GM21367 (cell line): ENCODE data around the gene EIF3D.

Experiments used
- ATAC-seq: cut with Tn5 transposase; IDR thresholded peaks from one replicate; pipeline ENCODE4 v1.9.1; 2021; ENCODE audit not compliant: unreplicated experiment

Gene EIF3D, protein sequence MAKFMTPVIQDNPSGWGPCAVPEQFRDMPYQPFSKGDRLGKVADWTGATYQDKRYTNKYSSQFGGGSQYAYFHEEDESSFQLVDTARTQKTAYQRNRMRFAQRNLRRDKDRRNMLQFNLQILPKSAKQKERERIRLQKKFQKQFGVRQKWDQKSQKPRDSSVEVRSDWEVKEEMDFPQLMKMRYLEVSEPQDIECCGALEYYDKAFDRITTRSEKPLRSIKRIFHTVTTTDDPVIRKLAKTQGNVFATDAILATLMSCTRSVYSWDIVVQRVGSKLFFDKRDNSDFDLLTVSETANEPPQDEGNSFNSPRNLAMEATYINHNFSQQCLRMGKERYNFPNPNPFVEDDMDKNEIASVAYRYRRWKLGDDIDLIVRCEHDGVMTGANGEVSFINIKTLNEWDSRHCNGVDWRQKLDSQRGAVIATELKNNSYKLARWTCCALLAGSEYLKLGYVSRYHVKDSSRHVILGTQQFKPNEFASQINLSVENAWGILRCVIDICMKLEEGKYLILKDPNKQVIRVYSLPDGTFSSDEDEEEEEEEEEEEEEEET

DNA sequence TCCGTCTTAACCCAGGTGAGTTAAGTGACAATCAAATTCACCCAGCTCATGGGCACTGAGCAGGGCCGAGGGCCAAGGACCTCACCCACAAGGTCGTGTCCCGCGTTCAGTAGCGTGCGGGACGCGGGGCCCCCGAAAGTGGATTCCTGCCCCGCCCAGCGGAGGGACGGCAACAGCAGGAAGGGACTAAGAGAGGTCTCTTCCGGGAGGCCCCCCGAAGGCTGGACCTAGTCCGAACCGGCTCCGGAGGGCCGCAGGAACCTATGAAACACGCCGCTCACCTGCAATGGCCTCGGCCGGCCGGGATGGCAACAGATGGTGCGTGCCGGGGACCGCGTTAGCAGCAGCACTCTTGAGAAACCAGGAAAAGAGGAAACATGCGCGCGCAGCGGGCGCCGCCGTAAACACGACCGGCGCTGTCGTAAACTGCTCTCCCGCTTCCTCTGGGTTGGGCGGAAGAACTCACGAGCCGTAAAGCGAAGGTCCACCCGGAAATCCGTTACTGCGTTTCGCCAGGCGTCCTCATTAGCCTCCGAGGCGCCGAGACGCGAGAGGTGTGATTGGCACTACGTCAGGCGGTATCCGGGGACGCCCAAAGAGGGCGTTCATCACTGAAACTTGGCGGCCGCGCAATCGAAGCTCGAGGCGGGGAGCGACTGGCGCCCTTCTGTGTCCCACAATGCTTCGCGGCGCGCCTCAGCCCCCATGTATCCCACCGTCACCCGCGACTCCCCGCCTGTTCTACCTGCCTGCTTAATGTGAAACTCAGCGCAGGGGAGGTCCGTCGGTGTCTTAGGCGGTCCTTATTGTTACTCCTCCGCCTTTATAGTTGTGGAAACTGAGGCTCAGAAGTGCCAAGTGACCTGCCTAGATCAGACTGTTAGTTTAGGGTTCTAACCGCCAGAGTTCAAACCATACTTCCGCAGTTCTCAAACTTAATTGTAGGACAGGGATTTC is at the start of gene EIF3D:
Gene EIF3D (minus strand): TSS at position 372 of the 957 bp plus-strand sequence. CDS start 3,045 bp downstream, outside the sequence.
- peak; percentile 80 for ATAC-seq

GRCh38 chr22:36578619-36579018 is 49.7 kb upstream of the EIF3D start:
- ATAC-seq, result no peak

- ATAC-seq, result no peak
Observed at GRCh38 chr22:36577019-36577418, 48.1 kb upstream of the EIF3D start.

- no peak for ATAC-seq
Observed at GRCh38 chr22:36574728-36575127, 45.8 kb upstream of the EIF3D start.

DNA sequence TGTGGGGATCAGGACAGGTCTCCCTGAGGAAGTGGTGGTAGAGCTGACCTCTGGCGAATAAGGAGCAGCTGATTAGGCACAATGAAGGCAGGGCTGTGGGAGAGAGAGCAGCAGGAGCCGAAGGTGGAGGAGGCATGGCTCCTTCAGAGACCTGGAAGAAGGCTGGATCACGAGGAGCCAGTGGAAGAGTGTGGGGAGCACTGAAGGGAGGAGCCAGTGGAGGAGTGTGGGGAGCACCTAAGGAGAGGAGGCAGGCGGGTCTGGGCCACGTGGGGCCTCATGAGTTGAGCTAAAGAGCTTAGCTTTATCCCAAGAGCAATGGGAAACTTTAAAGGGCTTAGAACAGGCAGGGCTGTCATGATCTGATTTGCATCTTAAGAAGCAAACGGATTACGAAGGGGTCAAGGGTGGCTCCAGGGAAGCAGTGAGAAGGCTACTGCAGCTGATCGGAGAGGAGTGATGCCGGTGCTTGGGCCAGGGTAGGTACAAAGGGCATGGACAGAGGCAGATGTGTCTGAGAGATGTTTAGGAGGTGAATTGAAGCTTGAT is 44.9 kb upstream of the EIF3D start:
- ATAC-seq, result no peak

- ATAC-seq, result no peak
Observed at GRCh38 chr22:36571991-36572390, 43.0 kb upstream of the EIF3D start.

DNA sequence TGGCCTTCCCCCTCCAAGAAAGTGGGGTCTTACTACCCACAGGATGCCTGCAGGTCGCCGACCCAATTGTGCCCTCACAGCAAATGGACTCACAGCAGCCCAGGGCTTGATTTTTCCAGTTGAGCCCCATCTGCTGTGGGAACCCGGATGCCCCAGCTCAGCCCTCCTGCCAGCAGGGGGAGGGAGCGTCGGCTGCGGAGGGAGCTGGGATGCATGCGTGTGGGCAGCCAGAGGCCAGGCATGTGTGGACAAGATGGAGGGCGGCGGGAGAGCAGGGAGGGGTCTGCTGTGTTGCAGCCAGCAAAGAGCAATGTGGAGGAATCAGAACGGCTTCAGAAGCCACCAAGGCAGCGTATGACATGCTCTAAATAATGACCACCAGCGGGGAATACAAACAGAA is 41.0 kb upstream of the EIF3D start:
- ATAC-seq, result no peak

DNA sequence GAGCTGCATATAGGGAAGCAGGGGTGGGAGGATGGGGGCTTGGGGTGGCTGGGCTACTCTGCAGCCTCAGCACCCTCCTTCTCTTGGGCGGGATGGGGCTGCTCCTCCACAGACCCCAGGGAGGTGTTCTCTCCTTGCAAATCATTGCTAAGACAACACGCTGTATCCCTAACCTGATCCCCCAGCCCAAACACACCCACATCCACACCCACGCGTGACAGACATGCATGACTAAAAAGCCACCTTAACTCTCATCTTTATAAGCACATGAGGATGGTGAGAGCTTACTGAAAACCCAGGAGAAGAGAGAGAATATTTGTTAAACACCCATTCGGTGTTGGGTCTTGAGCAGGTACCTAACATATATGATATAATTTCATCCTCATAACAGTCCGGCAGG is 39.9 kb upstream of the EIF3D start:
- no peak for ATAC-seq

- ATAC-seq, result no peak
Observed at GRCh38 chr22:36566720-36567119, 37.8 kb upstream of the EIF3D start.

DNA sequence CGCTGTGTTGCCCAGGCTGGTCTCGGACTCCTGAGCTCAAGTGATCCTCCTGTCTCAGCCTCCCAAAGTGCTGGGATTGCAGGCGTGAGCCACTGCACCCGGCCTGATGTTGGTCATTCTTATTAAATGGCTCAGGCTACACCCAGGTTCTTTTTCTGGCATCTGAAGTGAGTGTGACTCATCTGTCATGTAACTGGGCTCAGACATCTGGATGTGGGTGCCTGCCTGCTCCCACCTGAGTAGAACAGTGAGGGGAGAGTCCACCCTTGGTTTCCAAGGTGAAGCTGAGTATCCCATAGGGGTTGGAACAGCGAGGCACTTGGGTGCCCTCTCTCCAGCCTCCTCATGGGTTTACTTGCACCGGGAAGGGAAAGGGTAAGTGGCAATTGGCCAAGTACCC is 36.7 kb upstream of the EIF3D start:
- no peak for ATAC-seq

DNA sequence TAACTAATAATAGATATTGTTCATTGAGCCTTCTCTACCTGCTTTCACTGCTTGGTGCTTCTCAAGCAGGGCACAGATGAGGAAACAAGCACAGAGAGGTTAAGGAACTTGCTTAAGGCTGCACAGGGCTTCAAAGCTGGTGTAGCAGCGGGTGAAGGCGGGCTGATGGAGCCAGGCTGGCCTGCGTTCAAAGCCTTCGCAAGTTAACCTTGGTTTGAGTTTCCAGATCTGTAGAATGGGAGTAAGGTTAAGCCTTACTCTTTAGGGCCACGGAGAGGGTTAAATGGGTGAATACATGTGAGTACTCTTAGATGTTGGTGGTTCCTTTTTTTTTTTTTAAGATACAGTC is 36.2 kb upstream of the EIF3D start:
- no peak for ATAC-seq

- no peak for ATAC-seq
Observed at GRCh38 chr22:36564422-36565158, 35.6 kb upstream of the EIF3D start.

DNA sequence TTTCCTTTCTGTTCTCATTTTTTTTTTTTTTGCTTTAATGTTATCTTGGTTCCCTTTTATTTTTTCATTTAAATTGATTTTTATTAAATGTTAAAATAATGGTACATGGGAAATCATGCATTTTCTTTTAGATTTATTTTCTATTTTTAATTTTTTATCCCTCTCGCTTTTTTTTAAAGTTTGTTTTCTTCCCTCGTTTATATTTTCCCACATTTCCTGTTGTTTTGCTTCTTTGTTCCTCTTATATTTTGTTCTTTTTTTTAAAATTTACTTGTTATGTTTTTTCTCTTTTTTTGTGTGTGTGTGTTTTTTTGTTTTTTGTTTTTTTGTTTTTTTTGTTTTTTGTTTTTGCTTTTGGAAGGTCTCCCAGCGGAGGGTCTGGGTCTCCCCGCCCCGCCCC is 34.9 kb upstream of the EIF3D start:
- no peak for ATAC-seq

GRCh38 chr22:36563444-36563843 is 34.5 kb upstream of the EIF3D start:
- ATAC-seq, result no peak

- ATAC-seq, result no peak
Observed at GRCh38 chr22:36563001-36563400, 34.0 kb upstream of the EIF3D start.

DNA sequence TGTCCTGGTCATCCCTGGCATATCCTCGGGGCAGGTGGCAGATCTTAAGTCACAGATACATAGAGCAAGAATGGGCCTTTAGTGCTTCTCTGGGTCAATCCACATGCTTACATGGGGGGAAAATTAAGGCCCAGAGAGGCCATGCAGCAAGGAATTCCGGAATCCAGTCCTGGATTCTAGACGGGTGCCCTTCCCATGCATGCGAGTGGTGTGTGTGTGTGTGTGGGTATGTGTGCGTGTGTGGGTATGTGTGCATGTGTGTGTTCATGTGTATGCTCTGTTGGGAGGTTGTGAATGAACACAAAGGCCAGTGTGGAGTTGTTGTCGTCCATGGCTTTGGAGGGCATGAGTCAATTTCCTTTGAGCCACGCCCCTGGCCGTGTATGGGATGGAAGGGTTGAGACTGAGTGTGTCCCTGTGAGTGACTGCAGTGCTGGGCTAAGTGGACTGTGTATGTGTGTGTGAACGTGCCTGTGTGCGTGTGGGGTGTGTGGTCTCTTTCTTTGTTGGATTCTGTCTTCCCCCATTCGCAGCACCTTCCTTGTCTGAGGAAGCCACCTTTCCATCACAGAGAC is 33.4 kb upstream of the EIF3D start:
- ATAC-seq, result no peak

GRCh38 chr22:36561291-36561811 is 32.4 kb upstream of the EIF3D start:
- no peak for ATAC-seq

DNA sequence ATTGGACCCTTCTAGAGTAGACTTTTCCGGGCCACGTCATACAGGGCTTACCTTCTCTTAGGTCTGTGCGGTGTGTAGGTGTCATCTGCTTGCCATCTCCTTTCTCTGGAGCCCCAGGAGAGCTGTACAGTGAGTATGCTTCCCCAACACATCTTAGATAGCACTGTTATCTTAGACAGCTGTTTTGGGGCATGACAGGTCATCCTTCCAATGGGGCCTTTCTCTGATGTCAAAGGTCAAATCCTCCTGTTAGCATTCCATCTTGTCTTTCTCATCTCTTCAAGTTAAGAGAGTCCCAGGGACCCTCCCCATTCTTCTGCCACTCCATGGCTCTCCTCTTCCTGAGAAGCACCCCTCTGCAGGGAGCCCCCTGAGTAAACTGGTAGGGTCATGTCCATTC is 31.0 kb upstream of the EIF3D start:
- ATAC-seq, result no peak

- ATAC-seq, result no peak
Observed at GRCh38 chr22:36554098-36554497, 25.1 kb upstream of the EIF3D start.

- no peak for ATAC-seq
Observed at GRCh38 chr22:36552289-36552688, 23.3 kb upstream of the EIF3D start.
